Measurements from ENCODE around the gene PTPRH. TPM values are rescaled to one million over a fixed set of nuclear protein-coding genes. Genes with fewer than 3 reads are reported as not detected.
"Not testable (repeated sequence)": the region's sequence is repeated elsewhere in the genome, so short reads cannot be mapped to it uniquely, and the experiment has no call there.

PTPRH gene
- total and polyA plus RNA-seq, 3 experiments from 2014 or later: not detected

DNA sequence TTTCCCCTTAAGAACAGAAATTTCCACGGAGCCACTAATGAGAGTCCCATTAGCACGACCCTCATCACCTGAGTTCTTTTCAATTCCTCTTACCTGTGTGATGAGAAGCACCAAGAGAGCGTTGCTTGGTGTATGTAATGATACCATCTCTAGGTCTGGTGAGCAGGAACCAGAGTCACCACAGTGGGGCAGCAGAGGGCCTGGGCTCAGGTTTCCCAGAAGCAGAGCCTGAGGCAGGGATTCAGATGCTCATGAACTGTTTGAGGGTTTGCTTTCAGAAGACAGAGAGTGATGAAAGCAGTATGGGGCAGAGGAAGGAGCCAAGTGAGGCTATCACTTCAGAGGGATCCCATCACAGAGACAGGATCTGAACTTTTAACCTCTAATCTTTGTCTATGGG, 3.1 kb upstream of the PTPRH start:
- H3K4me1 ChIP-seq (ENCODE audit: insufficient read depth, low read length): peaks cover 12% of the 10 kb centered on the region
- no peaks in the 10 kb centered on the region for H3K36me3 ChIP-seq (ENCODE audit: insufficient read depth, low read length)
- no peak overlapping the region for H3K27ac ChIP-seq (ENCODE audit: low read depth, low read length)
- H3K27me3 ChIP-seq (ENCODE audit: insufficient read depth, low read length, poor library complexity, severe bottlenecking): no peaks in the 10 kb centered on the region
- ChIA-PET CTCF (no interaction called here), POLR2A (no interaction called here)
- no peaks in the 10 kb centered on the region for H3K9me3 ChIP-seq (ENCODE audit: low read length)
- Mint-ChIP-seq H3K27me3 (peaks cover 26 to 29% of the 10 kb centered on the region in 2 donors), H3K4me1 (peaks cover 6 to 12% (median 12%) of the 10 kb centered on the region in 3 donors), H3K4me3 (peak overlapping the region in 1 of 7 donors; percentile 8), H3K36me3 (peaks cover 0 to 6% (median 0%) of the 10 kb centered on the region in 3 donors), H3K9me3 (peaks cover 7 to 16% (median 13%) of the 10 kb centered on the region in 5 donors), H3K27ac (no peak overlapping the region)
- no peak overlapping the region for H3K4me3 ChIP-seq (ENCODE audit: low read length)
- DNase-seq: peak in 1 of 5 donors; percentile 5

DNA sequence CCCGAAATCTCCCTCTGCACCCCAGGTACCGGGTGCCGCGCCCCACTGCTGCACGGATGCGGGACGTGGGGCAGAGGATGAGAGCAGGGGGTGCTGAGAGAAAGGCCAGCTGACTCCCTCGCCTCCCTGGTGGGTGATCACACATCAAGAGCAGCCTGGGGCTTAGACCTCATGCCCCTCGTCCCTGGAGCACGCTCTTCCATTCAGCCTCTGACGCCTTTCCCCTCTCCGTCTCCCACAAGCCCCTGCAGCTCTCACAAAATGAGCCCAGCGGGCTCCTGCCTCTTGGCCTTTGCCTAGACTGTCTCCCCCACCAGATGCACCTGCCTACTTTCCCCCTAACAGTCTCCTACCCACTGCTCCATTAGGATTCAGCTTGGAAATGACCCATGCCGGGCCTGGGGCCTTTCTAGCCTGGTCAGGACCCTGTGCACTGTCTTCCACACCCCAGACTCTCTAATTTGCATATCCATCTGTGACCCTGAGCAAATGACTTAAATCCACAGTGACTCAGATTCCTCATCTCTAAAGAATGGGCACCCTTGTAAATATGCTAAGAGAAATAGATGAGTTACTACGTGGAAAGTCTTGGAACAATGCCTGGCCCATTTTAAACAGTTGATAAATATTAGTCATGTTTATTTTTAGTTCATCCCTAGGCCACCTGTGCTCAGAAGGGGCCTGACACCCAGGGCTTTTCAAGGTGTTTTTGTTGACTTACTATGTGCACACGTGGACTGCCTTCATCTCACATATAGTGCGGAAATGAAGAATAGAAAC, 582 bp upstream of the PTPRH start:
- CTCF ChIA-PET: no interaction called here
- peaks cover 0 to 3% (median 0%) of the 10 kb centered on the region in 3 donors for H3K4me1 Mint-ChIP-seq
- no peak overlapping the region for H3K4me3 Mint-ChIP-seq
- Histone ChIP-seq H3K27me3 (ENCODE audit: insufficient read depth, low read length, poor library complexity, severe bottlenecking) (peaks cover 5% of the 10 kb centered on the region), H3K9me3 (ENCODE audit: low read length) (no peaks in the 10 kb centered on the region), H3K36me3 (ENCODE audit: insufficient read depth, low read length) (no peaks in the 10 kb centered on the region), H3K27ac (ENCODE audit: low read depth, low read length) (peak overlapping the region; percentile 43), H3K4me3 (ENCODE audit: low read length) (no peak overlapping the region), H3K4me1 (ENCODE audit: insufficient read depth, low read length) (no peaks in the 10 kb centered on the region)
- H3K36me3 Mint-ChIP-seq: peaks cover 0 to 6% (median 0%) of the 10 kb centered on the region in 3 donors
- peak overlapping the region in 1 of 8 donors; percentile 43 for H3K27ac Mint-ChIP-seq
- H3K9me3 Mint-ChIP-seq: peaks cover 6 to 12% (median 8%) of the 10 kb centered on the region in 5 donors
- H3K27me3 Mint-ChIP-seq: peaks cover 36 to 39% of the 10 kb centered on the region in 2 donors
- DNase-seq: no peak
- POLR2A ChIA-PET: no interaction called here

DNA sequence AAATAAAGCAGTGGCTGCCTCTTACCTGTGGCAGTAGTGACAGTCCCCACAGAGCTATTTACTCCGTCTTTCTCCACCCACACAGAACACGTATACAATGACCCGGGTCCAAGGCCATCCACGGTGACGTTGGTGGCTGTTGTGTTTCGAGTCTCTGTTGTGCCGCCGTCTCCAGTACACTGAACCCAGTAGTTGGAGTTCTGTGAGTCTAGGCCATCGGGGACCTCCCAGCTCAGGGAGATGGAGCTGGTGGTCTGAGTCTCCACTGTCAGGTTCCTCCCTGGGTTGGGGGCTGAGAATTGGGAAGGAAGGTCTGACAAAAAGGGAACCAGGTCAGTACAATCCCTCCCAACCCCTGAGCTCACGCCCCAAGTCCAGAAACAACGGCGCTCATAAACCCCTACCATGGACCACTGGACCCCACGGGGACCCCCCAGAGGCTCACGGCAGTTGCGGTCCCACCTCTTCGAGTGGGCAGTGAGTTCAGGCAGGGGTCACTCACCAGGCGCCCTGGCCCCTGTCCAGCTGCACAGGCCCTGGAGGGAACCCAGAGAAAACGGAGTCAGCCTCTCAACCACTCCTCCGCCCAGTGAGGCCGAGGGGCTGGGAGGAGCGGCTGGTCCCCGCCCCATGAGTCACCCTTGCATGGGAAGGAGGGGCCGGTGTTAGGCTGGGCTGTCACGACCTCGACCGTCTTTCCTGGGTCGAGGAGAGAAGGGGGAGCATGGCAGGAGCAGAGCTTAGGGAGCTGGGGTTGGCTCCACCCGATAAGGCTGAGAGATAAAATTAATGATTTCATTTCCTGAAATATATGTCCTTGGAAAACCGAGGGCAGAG, 2.4 kb downstream of the PTPRH start:
- CTCF ChIA-PET: interaction anchor here (0.7 kb wide), 1 partner anchor 9 kb away, joined by 3 read pairs; no protein-coding TSS in a partner anchor
- peak overlapping the region; percentile 79 for H3K27ac ChIP-seq (ENCODE audit: low read depth, low read length)
- H3K9me3 ChIP-seq (ENCODE audit: low read length): no peaks in the 10 kb centered on the region
- DNase-seq: no peak
- H3K27me3 ChIP-seq (ENCODE audit: insufficient read depth, low read length, poor library complexity, severe bottlenecking): peaks cover 5% of the 10 kb centered on the region
- H3K4me3 Mint-ChIP-seq: no peak overlapping the region
- no peaks in the 10 kb centered on the region for H3K4me1 Mint-ChIP-seq
- H3K36me3 Mint-ChIP-seq: no peaks in the 10 kb centered on the region
- H3K27ac Mint-ChIP-seq: peak overlapping the region in 2 of 8 donors; percentile 66 to 72
- H3K4me1 ChIP-seq (ENCODE audit: insufficient read depth, low read length): no peaks in the 10 kb centered on the region
- no peaks in the 10 kb centered on the region for H3K9me3 Mint-ChIP-seq
- peaks cover 40 to 47% of the 10 kb centered on the region in 2 donors for H3K27me3 Mint-ChIP-seq
- POLR2A ChIA-PET: no interaction called here
- H3K36me3 ChIP-seq (ENCODE audit: insufficient read depth, low read length): no peaks in the 10 kb centered on the region
- no peak overlapping the region for H3K4me3 ChIP-seq (ENCODE audit: low read length)

DNA sequence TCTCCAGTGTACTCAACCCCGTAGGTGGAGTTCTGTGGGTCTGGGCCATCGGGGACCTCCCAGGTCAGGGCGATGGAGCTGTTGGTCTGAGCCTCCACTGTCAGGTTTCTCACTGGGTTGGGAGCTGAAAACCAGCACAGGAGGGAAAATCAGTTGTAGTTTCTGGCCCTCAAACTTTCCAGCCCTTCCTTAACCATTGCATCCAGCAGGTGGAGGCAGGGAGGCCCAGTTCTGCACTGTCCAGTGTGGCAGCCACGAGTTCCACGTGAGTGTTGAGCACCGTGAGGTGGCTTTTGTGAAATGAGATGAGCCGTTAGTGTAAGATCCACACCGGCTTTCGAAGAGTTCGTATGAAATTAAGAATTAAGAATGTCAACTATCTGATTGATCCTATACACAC, 7.1 kb downstream of the PTPRH start:
- H3K4me3 ChIP-seq (ENCODE audit: low read length); H3K4me1 ChIP-seq (ENCODE audit: insufficient read depth, low read length); H3K27ac ChIP-seq (ENCODE audit: low read depth, low read length); H3K36me3 ChIP-seq (ENCODE audit: insufficient read depth, low read length); CTCF ChIA-PET; H3K9me3 Mint-ChIP-seq; H3K27me3 ChIP-seq (ENCODE audit: insufficient read depth, low read length, poor library complexity, severe bottlenecking); H3K4me1 Mint-ChIP-seq; POLR2A ChIA-PET; H3K36me3 Mint-ChIP-seq; H3K9me3 ChIP-seq (ENCODE audit: low read length); H3K4me3 Mint-ChIP-seq; DNase-seq; H3K27ac Mint-ChIP-seq: not testable (repeated sequence)
- peaks cover 41 to 65% of the 10 kb centered on the region in 2 donors for H3K27me3 Mint-ChIP-seq

DNA sequence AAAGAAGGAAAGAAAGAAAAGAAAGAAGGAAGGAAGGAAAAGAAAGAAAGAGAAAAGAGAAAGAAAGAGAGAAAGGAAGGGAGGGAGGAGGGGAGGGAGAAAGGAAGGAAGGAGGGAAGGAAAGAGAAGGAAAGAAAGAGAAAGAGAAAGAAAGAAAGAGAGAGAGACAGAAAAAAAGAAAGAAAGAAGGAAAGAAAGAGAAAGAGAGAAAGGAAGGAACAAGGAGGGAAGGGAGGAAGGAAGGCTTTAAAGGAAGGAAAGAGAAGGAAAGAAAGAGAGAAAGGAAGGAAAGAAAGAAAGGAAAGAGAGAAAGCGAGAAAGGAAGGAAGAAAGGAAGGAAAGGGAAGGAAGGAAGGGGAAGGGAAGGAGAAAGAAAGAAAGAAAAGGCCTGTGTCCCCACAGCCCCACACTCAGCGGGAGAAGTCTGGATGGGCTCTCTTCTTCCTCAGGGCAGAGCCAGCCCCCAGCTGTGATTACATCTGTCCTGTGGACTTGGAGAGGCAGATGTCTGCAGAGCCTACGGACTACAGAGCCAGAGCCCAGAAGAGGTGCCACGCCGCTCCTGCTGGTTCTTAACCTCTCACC, 9.6 kb downstream of the PTPRH start:
- Mint-ChIP-seq H3K27me3 (peaks cover 32 to 50% of the 10 kb centered on the region in 2 donors), H3K4me1 (no peaks in the 10 kb centered on the region), H3K4me3 (no peak overlapping the region), H3K9me3 (no peaks in the 10 kb centered on the region), H3K27ac (no peak overlapping the region), H3K36me3 (no peaks in the 10 kb centered on the region)
- Histone ChIP-seq H3K9me3 (ENCODE audit: low read length) (no peaks in the 10 kb centered on the region), H3K27me3 (ENCODE audit: insufficient read depth, low read length, poor library complexity, severe bottlenecking) (peaks cover 8% of the 10 kb centered on the region), H3K36me3 (ENCODE audit: insufficient read depth, low read length) (no peaks in the 10 kb centered on the region), H3K4me3 (ENCODE audit: low read length) (no peak overlapping the region), H3K27ac (ENCODE audit: low read depth, low read length) (no peak overlapping the region), H3K4me1 (ENCODE audit: insufficient read depth, low read length) (no peaks in the 10 kb centered on the region)
- ChIA-PET POLR2A (no interaction called here), CTCF (no interaction called here)
- DNase-seq: no peak

DNA sequence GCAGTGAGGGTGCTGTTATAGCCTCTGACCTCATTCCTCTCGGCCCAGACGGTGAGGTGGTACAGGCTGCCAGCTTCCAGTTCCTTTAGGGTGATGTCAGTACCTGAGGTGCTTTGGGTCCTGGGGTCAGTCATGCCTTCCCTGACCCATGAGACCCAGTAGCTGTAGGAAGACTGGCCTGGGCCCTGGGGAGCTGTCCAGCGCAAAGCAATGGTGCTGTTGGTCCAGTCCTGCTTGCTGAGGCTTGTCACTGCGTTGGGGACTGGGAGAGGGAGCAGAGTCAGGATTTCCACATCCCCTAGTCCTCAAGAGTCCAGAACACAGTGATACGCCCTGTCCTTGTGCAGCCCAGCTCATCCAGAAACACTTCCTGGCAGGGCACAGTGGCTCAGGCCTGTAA, 10.7 kb downstream of the PTPRH start:
- no peak for DNase-seq
- ChIA-PET CTCF (no interaction called here), POLR2A (no interaction called here)

DNA sequence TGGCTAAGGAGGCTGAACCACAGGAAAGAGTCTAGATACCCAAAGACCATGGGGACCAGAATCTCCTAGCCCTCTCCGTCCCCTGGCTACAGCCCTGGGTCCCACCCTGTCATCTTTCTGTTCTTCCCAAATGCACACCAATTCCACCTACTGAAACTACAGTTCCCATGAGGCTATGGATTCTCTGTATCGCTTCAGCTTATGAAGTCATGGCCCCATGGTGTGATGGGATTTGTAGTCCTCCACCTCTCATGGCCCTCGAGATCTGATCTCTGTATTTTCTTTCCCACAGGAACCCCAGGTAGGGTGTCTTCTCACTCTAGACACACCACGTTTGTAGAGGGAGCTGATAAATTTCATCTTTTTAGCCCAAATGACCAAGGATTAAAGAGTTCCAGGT, 11.8 kb downstream of the PTPRH start:
- no peaks in the 10 kb centered on the region for H3K36me3 ChIP-seq (ENCODE audit: insufficient read depth, low read length)
- peaks cover 8% of the 10 kb centered on the region for H3K27me3 ChIP-seq (ENCODE audit: insufficient read depth, low read length, poor library complexity, severe bottlenecking)
- no peak overlapping the region for H3K27ac Mint-ChIP-seq
- H3K4me3 ChIP-seq (ENCODE audit: low read length): no peak overlapping the region
- ChIA-PET POLR2A (no interaction called here), CTCF (interaction anchor here (0.6 to 1.0 kb wide), 2 partner anchors 9 to 306 kb away, joined by 3 read pairs; no protein-coding TSS in a partner anchor)
- H3K9me3 ChIP-seq (ENCODE audit: low read length): no peaks in the 10 kb centered on the region
- no peaks in the 10 kb centered on the region for H3K9me3 Mint-ChIP-seq
- H3K4me1 ChIP-seq (ENCODE audit: insufficient read depth, low read length): no peaks in the 10 kb centered on the region
- H3K27ac ChIP-seq (ENCODE audit: low read depth, low read length): no peak overlapping the region
- peaks cover 25 to 41% of the 10 kb centered on the region in 2 donors for H3K27me3 Mint-ChIP-seq
- H3K36me3 Mint-ChIP-seq: no peaks in the 10 kb centered on the region
- DNase-seq: no peak
- H3K4me1 Mint-ChIP-seq: no peaks in the 10 kb centered on the region
- H3K4me3 Mint-ChIP-seq: no peak overlapping the region

More for the DNA sequence above, 10.7 kb downstream of the PTPRH start:
- Histone ChIP-seq H3K4me3 (ENCODE audit: low read length) (no peak overlapping the region), H3K27ac (ENCODE audit: low read depth, low read length) (no peak overlapping the region), H3K36me3 (ENCODE audit: insufficient read depth, low read length) (no peaks in the 10 kb centered on the region), H3K9me3 (ENCODE audit: low read length) (no peaks in the 10 kb centered on the region), H3K27me3 (ENCODE audit: insufficient read depth, low read length, poor library complexity, severe bottlenecking) (peaks cover 8% of the 10 kb centered on the region), H3K4me1 (ENCODE audit: insufficient read depth, low read length) (no peaks in the 10 kb centered on the region)
- H3K27me3 Mint-ChIP-seq: peaks cover 26 to 46% of the 10 kb centered on the region in 2 donors
- no peak overlapping the region for H3K27ac Mint-ChIP-seq
- H3K4me3 Mint-ChIP-seq: no peak overlapping the region
- no peaks in the 10 kb centered on the region for H3K36me3 Mint-ChIP-seq
- no peaks in the 10 kb centered on the region for H3K9me3 Mint-ChIP-seq
- H3K4me1 Mint-ChIP-seq: no peaks in the 10 kb centered on the region

DNA sequence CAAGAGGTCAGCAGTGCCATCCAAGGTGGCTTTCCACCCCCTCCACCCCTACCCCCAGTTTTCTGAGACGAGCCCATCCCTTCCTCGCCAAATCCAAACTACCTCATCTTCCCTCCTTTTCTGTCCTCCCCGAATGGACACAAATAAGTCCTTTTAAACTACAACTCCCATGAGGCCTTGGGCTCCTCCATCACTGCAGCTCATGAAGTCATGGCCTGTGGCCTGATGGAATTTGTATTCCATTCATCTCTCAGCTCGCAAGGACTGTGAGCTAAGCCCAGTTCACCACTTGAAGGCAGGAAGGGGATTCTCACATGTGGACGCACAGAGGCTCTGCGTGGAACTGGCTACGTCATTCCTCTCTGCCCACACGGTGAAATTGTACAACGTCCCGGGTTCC, 12.5 kb downstream of the PTPRH start:
- H3K27ac Mint-ChIP-seq: no peak overlapping the region
- no peak overlapping the region for H3K4me3 Mint-ChIP-seq
- no peaks in the 10 kb centered on the region for H3K36me3 Mint-ChIP-seq
- ChIA-PET POLR2A (no interaction called here), CTCF (no interaction called here)
- no peak overlapping the region for H3K27ac ChIP-seq (ENCODE audit: low read depth, low read length)
- no peaks in the 10 kb centered on the region for H3K9me3 ChIP-seq (ENCODE audit: low read length)
- H3K36me3 ChIP-seq (ENCODE audit: insufficient read depth, low read length): no peaks in the 10 kb centered on the region
- H3K27me3 Mint-ChIP-seq: peaks cover 21 to 40% of the 10 kb centered on the region in 2 donors
- no peak overlapping the region for H3K4me3 ChIP-seq (ENCODE audit: low read length)
- no peaks in the 10 kb centered on the region for H3K4me1 ChIP-seq (ENCODE audit: insufficient read depth, low read length)
- peaks cover 8% of the 10 kb centered on the region for H3K27me3 ChIP-seq (ENCODE audit: insufficient read depth, low read length, poor library complexity, severe bottlenecking)
- no peak for DNase-seq
- H3K9me3 Mint-ChIP-seq: no peaks in the 10 kb centered on the region
- no peaks in the 10 kb centered on the region for H3K4me1 Mint-ChIP-seq
